GM12878 (cell line): ENCODE data around the gene CDK2. TPM values are rescaled to one million over a fixed set of nuclear protein-coding genes. Genes with fewer than 3 reads are reported as not detected.

ENCODE experiments used
- polyA plus RNA-seq, 11 experiments: library from polyadenylated mRNA; depleted of rRNA in 4 of 11; unstranded in 6 of 11; stranded (reverse) in 5 of 11; fragments of >200 nt; fragmentation: Nextera tagmentation in 4 of 11; fragmentation: Illumina TruSeq in 1 of 11; extraction: Ambion mirVana in 4 of 11; extraction: Trizol in 1 of 11; gene quantifications; 1 replicate in 1 of 11; 2 replicates in 10 of 11; pipeline versions ENCODE4 v1.2.1 to v1.2.3, GENCODE V29; 2011 to 2016; ENCODE audit warnings: inconsistent platforms in 2 of 11, missing spikeins in 2 of 11, low read depth in 1 of 11
- total RNA-seq, 4 experiments: library from RNA; depleted of rRNA in 3 of 4; stranded (reverse); fragments of >200 nt in 3 of 4; fragmentation: Illumina TruSeq in 1 of 4; extraction: Trizol in 1 of 4; gene quantifications; 2 replicates each; pipeline versions ENCODE4 v1.2.1 to v1.2.3, GENCODE V29; 2013 to 2021

The CDK2 gene
- total and polyA plus RNA-seq, 10 of the 15 experiments (the other 5 are each of a cell fraction or from before 2014, with no cell fraction given), result 13.1 to 138 (median 82.2) TPM

Other genes starting within 250 kb of the CDK2 start
Only the 7 nearest of the 22 such genes appear.
- 56.4 and 62.9 TPM in 2 replicates for gene PYM1, start 38.9 kb upstream of the CDK2 start, total RNA-seq (2014; rRNA removed)
- 50.2 and 54.5 TPM in 2 replicates for gene PYM1, start 38.9 kb upstream of the CDK2 start, total RNA-seq (2014; rRNA removed; fragmentation: Illumina TruSeq; extraction: Trizol)
- 44.8 and 45.5 TPM in 2 replicates for gene PYM1, start 38.9 kb upstream of the CDK2 start, total RNA-seq (2021)
- 55.2 and 64.9 TPM in 2 replicates for gene PYM1, start 38.9 kb upstream of the CDK2 start, polyA plus RNA-seq (2011; rRNA removed)
- gene PYM1, start 38.9 kb upstream of the CDK2 start, polyA plus RNA-seq (2014; fragmentation: Illumina TruSeq; extraction: Trizol), result 50.8 and 62.5 TPM in 2 replicates
- 10 to 100 TPM; 33.9 to 37.6 TPM for gene PYM1, start 38.9 kb upstream of the CDK2 start, polyA plus RNA-seq (2014; fragmentation: Nextera tagmentation; extraction: Ambion mirVana)
- gene PYM1, start 38.9 kb upstream of the CDK2 start, polyA plus RNA-seq (2014; rRNA removed), result 73.9 and 79.6 TPM in 2 replicates
- 10 to 100 TPM; 87.4 to 93.4 TPM for gene PYM1, start 38.9 kb upstream of the CDK2 start, polyA plus RNA-seq (2016; fragmentation: Nextera tagmentation; extraction: Ambion mirVana)
- 36.3 and 37.9 TPM in 2 replicates for gene DGKA, start 35.7 kb upstream of the CDK2 start, total RNA-seq (2014; rRNA removed)
- 30.2 and 30.4 TPM in 2 replicates for gene DGKA, start 35.7 kb upstream of the CDK2 start, total RNA-seq (2014; rRNA removed; fragmentation: Illumina TruSeq; extraction: Trizol)
- 49.5 and 59.7 TPM in 2 replicates for gene DGKA, start 35.7 kb upstream of the CDK2 start, total RNA-seq (2021)
- gene DGKA, start 35.7 kb upstream of the CDK2 start, polyA plus RNA-seq (2011; rRNA removed), result 23.0 and 27.5 TPM in 2 replicates
- 38.0 and 141 TPM in 2 replicates for gene DGKA, start 35.7 kb upstream of the CDK2 start, polyA plus RNA-seq (2014; fragmentation: Illumina TruSeq; extraction: Trizol)
- gene DGKA, start 35.7 kb upstream of the CDK2 start, polyA plus RNA-seq (2014; fragmentation: Nextera tagmentation; extraction: Ambion mirVana), result 10 to 100 TPM; 14.0 to 20.3 TPM
- gene DGKA, start 35.7 kb upstream of the CDK2 start, polyA plus RNA-seq (2014; rRNA removed), result 38.4 and 41.6 TPM in 2 replicates
- 10 to 100 TPM; 55.6 to 65.5 TPM for gene DGKA, start 35.7 kb upstream of the CDK2 start, polyA plus RNA-seq (2016; fragmentation: Nextera tagmentation; extraction: Ambion mirVana)
- 0.51 and 0.71 TPM in 2 replicates for gene PMEL, start 788 bp upstream of the CDK2 start, total RNA-seq (2014; rRNA removed)
- gene PMEL, start 788 bp upstream of the CDK2 start, total RNA-seq (2014; rRNA removed; fragmentation: Illumina TruSeq; extraction: Trizol), result 0.36 and 0.46 TPM in 2 replicates
- gene PMEL, start 788 bp upstream of the CDK2 start, total RNA-seq (2021), result 0.96 and 1.3 TPM in 2 replicates
- gene PMEL, start 788 bp upstream of the CDK2 start, polyA plus RNA-seq (2011; rRNA removed), result 1.6 TPM in 2 replicates
- gene PMEL, start 788 bp upstream of the CDK2 start, polyA plus RNA-seq (2014; fragmentation: Illumina TruSeq; extraction: Trizol), result 0.81 TPM in 1 of 2 replicates, not detected in the other
- gene PMEL, start 788 bp upstream of the CDK2 start, polyA plus RNA-seq (2014; fragmentation: Nextera tagmentation; extraction: Ambion mirVana), result under 1 TPM; 0.32 to 0.33 TPM
- gene PMEL, start 788 bp upstream of the CDK2 start, polyA plus RNA-seq (2014; rRNA removed), result 0.59 and 0.90 TPM in 2 replicates
- gene PMEL, start 788 bp upstream of the CDK2 start, polyA plus RNA-seq (2016; fragmentation: Nextera tagmentation; extraction: Ambion mirVana), result 1 to 10 TPM in 1 of 2 experiments, under 1 TPM in 1; 0.53 to 1.5 TPM
- 28.7 and 32.8 TPM in 2 replicates for gene RAB5B, start 7.2 kb downstream of the CDK2 start, total RNA-seq (2014; rRNA removed)
- 29.1 and 31.8 TPM in 2 replicates for gene RAB5B, start 7.2 kb downstream of the CDK2 start, total RNA-seq (2014; rRNA removed; fragmentation: Illumina TruSeq; extraction: Trizol)
- 50.9 and 54.2 TPM in 2 replicates for gene RAB5B, start 7.2 kb downstream of the CDK2 start, total RNA-seq (2021)
- gene RAB5B, start 7.2 kb downstream of the CDK2 start, polyA plus RNA-seq (2011; rRNA removed), result 149 and 150 TPM in 2 replicates
- 66.7 and 78.2 TPM in 2 replicates for gene RAB5B, start 7.2 kb downstream of the CDK2 start, polyA plus RNA-seq (2014; fragmentation: Illumina TruSeq; extraction: Trizol)
- gene RAB5B, start 7.2 kb downstream of the CDK2 start, polyA plus RNA-seq (2014; fragmentation: Nextera tagmentation; extraction: Ambion mirVana), result 10 to 100 TPM in 1 of 2 experiments, 1 to 10 TPM in 1; 7.5 to 11.3 TPM
- gene RAB5B, start 7.2 kb downstream of the CDK2 start, polyA plus RNA-seq (2014; rRNA removed), result 46.0 and 53.6 TPM in 2 replicates
- 10 to 100 TPM; 37.2 to 38.4 TPM for gene RAB5B, start 7.2 kb downstream of the CDK2 start, polyA plus RNA-seq (2016; fragmentation: Nextera tagmentation; extraction: Ambion mirVana)
- gene SUOX, start 30.4 kb downstream of the CDK2 start, total RNA-seq (2014; rRNA removed), result 12.9 and 13.8 TPM in 2 replicates
- 10.0 and 11.7 TPM in 2 replicates for gene SUOX, start 30.4 kb downstream of the CDK2 start, total RNA-seq (2014; rRNA removed; fragmentation: Illumina TruSeq; extraction: Trizol)
- 11.8 and 13.6 TPM in 2 replicates for gene SUOX, start 30.4 kb downstream of the CDK2 start, total RNA-seq (2021)
- 12.9 and 18.8 TPM in 2 replicates for gene SUOX, start 30.4 kb downstream of the CDK2 start, polyA plus RNA-seq (2011; rRNA removed)
- gene SUOX, start 30.4 kb downstream of the CDK2 start, polyA plus RNA-seq (2014; fragmentation: Illumina TruSeq; extraction: Trizol), result 11.5 and 16.5 TPM in 2 replicates
- 1 to 10 TPM; 5.1 to 5.2 TPM for gene SUOX, start 30.4 kb downstream of the CDK2 start, polyA plus RNA-seq (2014; fragmentation: Nextera tagmentation; extraction: Ambion mirVana)
- 12.4 and 16.1 TPM in 2 replicates for gene SUOX, start 30.4 kb downstream of the CDK2 start, polyA plus RNA-seq (2014; rRNA removed)
- gene SUOX, start 30.4 kb downstream of the CDK2 start, polyA plus RNA-seq (2016; fragmentation: Nextera tagmentation; extraction: Ambion mirVana), result 10 to 100 TPM; 13.2 to 18.1 TPM
- 0.79 and 1.1 TPM in 2 replicates for gene IKZF4, start 54.2 kb downstream of the CDK2 start, total RNA-seq (2014; rRNA removed)
- 0.89 and 0.92 TPM in 2 replicates for gene IKZF4, start 54.2 kb downstream of the CDK2 start, total RNA-seq (2014; rRNA removed; fragmentation: Illumina TruSeq; extraction: Trizol)
- 4.6 and 5.8 TPM in 2 replicates for gene IKZF4, start 54.2 kb downstream of the CDK2 start, total RNA-seq (2021)
- 2.2 and 2.9 TPM in 2 replicates for gene IKZF4, start 54.2 kb downstream of the CDK2 start, polyA plus RNA-seq (2011; rRNA removed)
- gene IKZF4, start 54.2 kb downstream of the CDK2 start, polyA plus RNA-seq (2014; fragmentation: Illumina TruSeq; extraction: Trizol), result 4.9 and 5.5 TPM in 2 replicates
- gene IKZF4, start 54.2 kb downstream of the CDK2 start, polyA plus RNA-seq (2014; fragmentation: Nextera tagmentation; extraction: Ambion mirVana), result 1 to 10 TPM in 1 of 2 experiments, under 1 TPM in 1; 0.74 to 1.2 TPM
- 2.8 and 3.8 TPM in 2 replicates for gene IKZF4, start 54.2 kb downstream of the CDK2 start, polyA plus RNA-seq (2014; rRNA removed)
- gene IKZF4, start 54.2 kb downstream of the CDK2 start, polyA plus RNA-seq (2016; fragmentation: Nextera tagmentation; extraction: Ambion mirVana), result under 1 TPM; 0.91 to 0.93 TPM
- 597 and 686 TPM in 2 replicates for gene RPS26, start 75.1 kb downstream of the CDK2 start, total RNA-seq (2014; rRNA removed)
- 1,014 and 1,019 TPM in 2 replicates for gene RPS26, start 75.1 kb downstream of the CDK2 start, total RNA-seq (2014; rRNA removed; fragmentation: Illumina TruSeq; extraction: Trizol)
- 75.5 and 86.4 TPM in 2 replicates for gene RPS26, start 75.1 kb downstream of the CDK2 start, total RNA-seq (2021)
- 214 and 442 TPM in 2 replicates for gene RPS26, start 75.1 kb downstream of the CDK2 start, polyA plus RNA-seq (2011; rRNA removed)
- 784 and 1,270 TPM in 2 replicates for gene RPS26, start 75.1 kb downstream of the CDK2 start, polyA plus RNA-seq (2014; fragmentation: Illumina TruSeq; extraction: Trizol)
- 1,000 to 10,000 TPM; 2,920 to 3,147 TPM for gene RPS26, start 75.1 kb downstream of the CDK2 start, polyA plus RNA-seq (2014; fragmentation: Nextera tagmentation; extraction: Ambion mirVana)
- 618 and 656 TPM in 2 replicates for gene RPS26, start 75.1 kb downstream of the CDK2 start, polyA plus RNA-seq (2014; rRNA removed)
- gene RPS26, start 75.1 kb downstream of the CDK2 start, polyA plus RNA-seq (2016; fragmentation: Nextera tagmentation; extraction: Ambion mirVana), result 100 to 1,000 TPM; 855 to 907 TPM